GM12801 (cell line): ENCODE results near the gene ST6GAL2.

ENCODE experiments used
- TF ChIP-seq, protein P1 (sequence below): IDR thresholded peaks from one replicate; pipeline ENCODE4 v1.5.1; 2011; ENCODE audit warnings: control low read depth; ENCODE audit not compliant: insufficient read length; ENCODE audit errors: extremely low read depth

Gene ST6GAL2

DNA sequence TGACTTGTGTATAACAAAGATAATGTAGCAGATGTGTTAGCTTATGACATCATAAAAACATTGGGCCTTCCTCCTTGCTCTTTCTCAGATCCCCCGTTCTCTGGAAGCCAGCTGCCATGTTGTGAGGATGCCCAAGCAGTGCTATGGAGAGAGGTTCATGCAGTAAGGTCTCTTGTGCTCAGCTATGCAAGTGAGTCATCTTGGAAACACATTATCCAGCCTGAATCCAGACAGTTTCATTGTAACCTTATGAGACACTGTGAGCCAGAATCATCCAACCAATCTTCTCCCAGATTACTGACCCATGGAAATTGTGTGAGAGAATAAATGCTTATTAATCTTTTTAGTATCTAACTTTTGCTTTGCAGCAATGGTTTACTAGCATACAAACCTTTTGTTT lies 60.8 kb downstream of the ST6GAL2 start:
- TF ChIP-seq, protein P1, sequence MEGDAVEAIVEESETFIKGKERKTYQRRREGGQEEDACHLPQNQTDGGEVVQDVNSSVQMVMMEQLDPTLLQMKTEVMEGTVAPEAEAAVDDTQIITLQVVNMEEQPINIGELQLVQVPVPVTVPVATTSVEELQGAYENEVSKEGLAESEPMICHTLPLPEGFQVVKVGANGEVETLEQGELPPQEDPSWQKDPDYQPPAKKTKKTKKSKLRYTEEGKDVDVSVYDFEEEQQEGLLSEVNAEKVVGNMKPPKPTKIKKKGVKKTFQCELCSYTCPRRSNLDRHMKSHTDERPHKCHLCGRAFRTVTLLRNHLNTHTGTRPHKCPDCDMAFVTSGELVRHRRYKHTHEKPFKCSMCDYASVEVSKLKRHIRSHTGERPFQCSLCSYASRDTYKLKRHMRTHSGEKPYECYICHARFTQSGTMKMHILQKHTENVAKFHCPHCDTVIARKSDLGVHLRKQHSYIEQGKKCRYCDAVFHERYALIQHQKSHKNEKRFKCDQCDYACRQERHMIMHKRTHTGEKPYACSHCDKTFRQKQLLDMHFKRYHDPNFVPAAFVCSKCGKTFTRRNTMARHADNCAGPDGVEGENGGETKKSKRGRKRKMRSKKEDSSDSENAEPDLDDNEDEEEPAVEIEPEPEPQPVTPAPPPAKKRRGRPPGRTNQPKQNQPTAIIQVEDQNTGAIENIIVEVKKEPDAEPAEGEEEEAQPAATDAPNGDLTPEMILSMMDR = no peak

DNA sequence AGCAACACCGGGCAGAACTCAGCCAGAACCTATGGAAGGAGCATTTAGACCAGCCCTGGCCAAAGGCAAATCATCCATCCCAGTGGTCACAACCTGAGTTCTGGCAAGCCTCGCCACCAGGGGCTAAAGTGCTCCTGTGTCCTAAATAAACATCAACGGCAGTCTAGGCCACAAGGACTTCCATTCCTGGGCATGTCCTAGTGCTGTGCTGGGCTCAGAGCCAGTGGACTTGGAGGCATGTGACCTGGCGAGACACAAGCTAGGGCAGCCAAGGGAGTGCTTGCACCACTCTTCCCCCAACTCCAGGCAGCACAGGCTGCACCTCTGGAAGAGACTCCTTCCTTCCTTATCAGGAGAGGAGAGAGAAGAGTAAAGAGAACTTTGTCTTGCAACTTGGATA lies 69.0 kb downstream of the ST6GAL2 start:
- TF ChIP-seq, protein P1 = no peak

DNA sequence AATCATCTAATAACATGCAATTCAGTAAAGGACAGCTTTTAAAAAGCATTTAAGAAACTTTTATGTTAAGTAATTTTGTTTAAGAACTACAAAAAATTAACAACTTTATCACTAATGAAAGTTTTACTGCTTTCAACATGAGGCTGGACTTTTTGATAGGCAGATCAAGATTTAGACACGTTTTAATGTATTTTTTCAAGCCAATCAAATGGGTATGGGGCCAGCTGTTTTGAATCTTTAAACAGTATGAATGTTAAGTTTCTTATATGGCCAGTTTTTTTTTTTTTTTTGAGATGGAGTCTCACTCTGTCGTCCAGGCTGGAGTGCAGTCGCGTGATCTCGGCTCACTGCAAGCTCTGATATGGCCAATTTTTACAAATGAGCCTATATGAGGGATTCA lies 73.1 kb downstream of the ST6GAL2 start:
- TF ChIP-seq, protein P1 = no peak

DNA sequence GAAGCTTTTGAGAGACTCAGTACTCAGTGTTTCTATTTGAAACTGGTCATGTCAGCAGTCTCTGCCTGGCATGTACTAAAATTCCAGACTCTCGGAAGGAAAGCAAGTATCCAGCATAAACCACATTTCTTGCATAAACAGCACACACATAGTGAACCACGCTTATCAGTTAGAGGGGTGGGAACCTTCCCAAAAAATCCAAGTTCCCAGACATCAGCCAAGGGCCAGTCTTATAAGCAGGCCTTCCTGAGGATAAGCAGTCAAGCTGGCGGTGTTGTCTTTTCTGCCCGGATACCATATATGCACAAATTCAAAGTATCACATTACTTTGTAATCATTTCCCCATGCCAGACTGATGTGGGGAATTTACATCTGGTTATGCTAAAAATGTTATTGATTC lies 73.6 kb downstream of the ST6GAL2 start:
- TF ChIP-seq, protein P1 = no peak

DNA sequence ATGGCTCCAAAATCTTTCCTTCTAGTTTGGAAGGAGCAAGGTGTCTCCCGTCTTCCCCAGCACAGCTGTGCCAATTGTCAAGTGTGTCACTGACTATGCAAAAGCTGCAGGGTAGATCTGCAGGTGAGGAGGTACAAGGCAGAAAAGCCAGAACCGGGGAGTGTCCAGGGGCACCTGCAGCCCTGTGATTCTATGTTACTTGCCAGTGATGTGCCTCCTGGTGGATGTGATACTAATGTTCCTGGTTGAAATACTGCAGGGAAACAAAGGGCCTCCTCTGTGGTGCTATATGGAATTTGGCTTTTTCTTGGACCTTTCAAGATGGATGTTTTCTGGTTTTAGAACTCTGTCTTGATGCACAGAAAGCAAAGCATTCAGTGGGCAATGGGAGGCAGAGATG lies 80.3 kb downstream of the ST6GAL2 start:
- TF ChIP-seq, protein P1 = no peak

DNA sequence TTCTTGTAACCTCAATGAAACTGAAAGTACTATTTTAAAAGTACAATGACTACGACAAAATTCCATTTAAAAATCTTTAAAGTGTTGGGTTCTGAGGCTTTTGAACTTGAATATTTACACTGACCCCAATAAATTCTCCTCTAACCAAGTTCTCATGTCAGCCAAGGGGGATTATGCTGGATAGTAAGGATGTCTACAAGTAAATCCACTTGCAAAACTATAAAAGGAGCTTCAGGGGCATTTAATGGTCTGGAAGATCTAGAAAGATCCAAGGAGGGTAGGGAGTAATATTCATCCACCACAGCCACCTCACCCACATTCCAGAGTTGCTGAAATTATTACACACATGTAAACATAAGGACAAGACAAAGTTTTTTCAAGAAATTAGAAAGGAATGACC lies 81.8 kb downstream of the ST6GAL2 start:
- TF ChIP-seq, protein P1 = no peak

DNA sequence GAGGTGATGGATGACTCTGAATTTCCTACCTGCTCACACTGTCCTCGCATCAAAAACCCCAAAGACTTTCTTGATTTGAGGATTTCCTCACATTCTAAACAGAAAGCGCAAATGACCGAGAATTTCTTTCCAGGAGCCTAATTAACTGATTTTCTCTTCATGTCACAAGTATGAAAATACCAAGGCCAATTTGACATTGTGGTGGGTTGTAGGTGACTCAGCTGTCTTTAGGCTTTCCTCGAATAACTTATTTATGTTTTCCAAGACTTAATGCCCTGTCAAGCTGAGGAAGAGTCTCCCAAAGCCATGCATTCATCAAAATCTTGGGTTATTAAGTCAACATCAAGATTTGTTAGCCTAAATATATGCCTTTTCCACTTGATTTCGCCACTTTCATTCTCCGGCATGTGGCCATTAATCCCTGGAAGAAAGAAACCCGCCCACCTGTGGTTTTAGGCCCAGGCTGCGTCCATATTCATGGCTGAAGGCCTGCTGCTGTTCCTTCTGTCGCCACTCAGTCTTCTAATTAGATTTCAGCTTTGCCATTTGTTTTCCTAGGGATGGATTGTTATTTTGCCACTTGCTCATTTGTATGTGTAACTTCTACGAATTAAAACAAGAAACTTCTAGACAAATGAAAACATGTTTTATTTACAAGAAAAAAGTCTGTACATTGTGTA lies 84.9 kb downstream of the ST6GAL2 start:
- TF ChIP-seq, protein P1 = no peak
